NT2/D1 (cell line): ENCODE results near the gene CADPS2.

ENCODE experiments used
- SUZ12 ChIP-seq: IDR thresholded peaks from 2 replicates; pipeline ENCODE4 v1.6.1; 2011; ENCODE audit not compliant: insufficient read length, insufficient read depth; ENCODE audit errors: extremely low read depth
- YY1 ChIP-seq: IDR thresholded peaks from 2 replicates; pipeline ENCODE4 v1.6.1; 2011; ENCODE audit not compliant: insufficient read length, insufficient read depth
- ZNF274 ChIP-seq: IDR thresholded peaks from 2 replicates; pipeline ENCODE4 v1.6.1; 2011; ENCODE audit warnings: mild to moderate bottlenecking, low read depth, low read length

DNA sequence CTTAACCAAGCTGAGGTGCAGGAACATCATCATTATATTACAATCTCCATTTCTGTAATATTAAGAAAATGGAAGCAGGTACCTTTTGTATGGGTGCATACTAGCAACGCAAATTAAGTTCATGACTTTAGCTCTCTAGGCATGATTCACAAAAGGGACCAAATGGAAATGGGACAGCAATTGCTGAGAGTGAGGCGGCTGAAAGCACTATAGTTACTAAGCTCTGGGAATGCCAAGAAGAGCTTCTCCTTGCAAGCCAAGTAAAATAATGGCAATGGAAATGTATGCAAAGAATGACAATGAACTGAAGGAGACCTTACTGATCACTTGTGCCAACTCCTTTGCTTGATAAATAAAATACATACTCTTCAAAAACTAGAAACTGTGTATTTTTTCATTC, 147.3 kb downstream of the CADPS2 start:
- TF ChIP-seq ZNF274 (no peak), SUZ12 (no peak), YY1 (no peak)
